H9 (cell line): Measurements from ENCODE around the gene GTF2A1. TPM values are rescaled to one million over a fixed set of nuclear protein-coding genes. Genes with fewer than 3 reads are reported as not detected.

Source experiments
- DNase-seq: peaks from one replicate; pipeline ENCODE4 v3.0.0-alpha.2; 2017
- H2AFZ ChIP-seq: one replicate; pipeline ENCODE4 v1.6.1; 2013; ENCODE audit warnings: mild to moderate bottlenecking, low read length, control low read depth, moderate library complexity
- H2AK5ac ChIP-seq: 2 replicates; pipeline ENCODE4 v1.6.1; 2013; ENCODE audit warnings: low read length, control low read depth, mixed read lengths; ENCODE audit not compliant: insufficient read length
- H2BK120ac ChIP-seq: one replicate; pipeline ENCODE4 v1.6.1; 2013; ENCODE audit warnings: low read depth, mild to moderate bottlenecking, low read length, control low read depth, inconsistent platforms; ENCODE audit not compliant: poor library complexity, severe bottlenecking
- H2BK12ac ChIP-seq: 2 replicates; pipeline ENCODE4 v1.6.1; 2013; ENCODE audit warnings: low read length, control low read depth, mixed read lengths, low read depth; ENCODE audit not compliant: insufficient read length
- H2BK15ac ChIP-seq: 2 replicates; pipeline ENCODE4 v1.6.1; 2013; ENCODE audit warnings: low read depth, low read length, control low read depth
- H2BK20ac ChIP-seq: one replicate; pipeline ENCODE4 v1.6.1; 2013; ENCODE audit warnings: low read depth, mild to moderate bottlenecking, low read length, control low read depth, inconsistent platforms; ENCODE audit not compliant: poor library complexity, severe bottlenecking
- H2BK5ac ChIP-seq: 2 replicates; pipeline ENCODE4 v1.6.1; 2013; ENCODE audit warnings: low read length, control low read depth, mixed read lengths; ENCODE audit not compliant: insufficient read length
- H3K14ac ChIP-seq: 2 replicates; pipeline ENCODE4 v1.6.1; 2013; ENCODE audit warnings: low read length, control low read depth; ENCODE audit not compliant: insufficient read depth
- H3K18ac ChIP-seq: 2 replicates; pipeline ENCODE4 v1.6.1; 2013; ENCODE audit warnings: low read depth, mild to moderate bottlenecking, mixed read lengths, low read length, control low read depth; ENCODE audit not compliant: insufficient read length
- H3K23ac ChIP-seq: 2 replicates; pipeline ENCODE4 v1.6.1; 2013; ENCODE audit warnings: low read length, control low read depth, mixed read lengths, low read depth; ENCODE audit not compliant: insufficient read length
- H3K23me2 ChIP-seq: 2 replicates; pipeline ENCODE4 v1.6.1; 2013; ENCODE audit warnings: low read depth, mild to moderate bottlenecking, mixed read lengths, low read length, control low read depth; ENCODE audit not compliant: insufficient read length, poor library complexity, severe bottlenecking
- H3K27ac ChIP-seq: 2 replicates; pipeline ENCODE4 v1.5.1; 2013; ENCODE audit warnings: low read length, control low read depth, mixed read lengths, low read depth; ENCODE audit not compliant: insufficient read length
- H3K27me3 ChIP-seq: 2 replicates; pipeline ENCODE4 v1.6.1; 2013; ENCODE audit warnings: low read length, control low read depth, inconsistent platforms; ENCODE audit not compliant: insufficient read depth
- H3K4ac ChIP-seq: 2 replicates; pipeline ENCODE4 v1.6.1; 2013; ENCODE audit warnings: low read depth, mild to moderate bottlenecking, control low read depth, inconsistent platforms, low read length, moderate library complexity
- H3K4me1 ChIP-seq: 2 replicates; pipeline ENCODE4 v1.6.1; 2013; ENCODE audit warnings: low read length, control low read depth, inconsistent platforms; ENCODE audit not compliant: insufficient read depth
- H3K4me2 ChIP-seq: 2 replicates; pipeline ENCODE4 v1.6.1; 2013; ENCODE audit warnings: low read length, control low read depth, mixed read lengths; ENCODE audit not compliant: insufficient read length, insufficient read depth
- H3K56ac ChIP-seq: 2 replicates; pipeline ENCODE4 v1.6.1; 2013; ENCODE audit warnings: low read depth, mild to moderate bottlenecking, mixed read lengths, low read length, control low read depth; ENCODE audit not compliant: insufficient read length
- H3K79me1 ChIP-seq: 2 replicates; pipeline ENCODE4 v1.6.1; 2013; ENCODE audit warnings: low read depth, mild to moderate bottlenecking, moderate library complexity, low read length, control low read depth, inconsistent platforms; ENCODE audit not compliant: insufficient read depth, poor library complexity, severe bottlenecking
- H3K79me2 ChIP-seq: 2 replicates; pipeline ENCODE4 v1.6.1; 2013; ENCODE audit warnings: low read length, control low read depth, inconsistent platforms; ENCODE audit not compliant: insufficient read depth
- H3K9ac ChIP-seq: 2 replicates; pipeline ENCODE4 v1.6.1; 2013; ENCODE audit warnings: low read length, control low read depth, mixed read lengths; ENCODE audit not compliant: insufficient read length; ENCODE audit errors: extremely low read depth
- H3K9me3 ChIP-seq: one replicate; pipeline ENCODE4 v1.6.1; 2013; ENCODE audit warnings: low read depth, low read length, inconsistent platforms; ENCODE audit not compliant: control insufficient read depth
- H3T11ph ChIP-seq: one replicate; pipeline ENCODE4 v1.6.1; 2013; ENCODE audit warnings: mild to moderate bottlenecking, low read length, control low read depth, inconsistent platforms
- H4K20me1 ChIP-seq: one replicate; pipeline ENCODE4 v1.6.1; 2013; ENCODE audit not compliant: control insufficient read depth, insufficient read length, insufficient read depth
- H4K5ac ChIP-seq: 2 replicates; pipeline ENCODE4 v1.6.1; 2013; ENCODE audit warnings: low read depth, mild to moderate bottlenecking, mixed read lengths, low read length, control low read depth; ENCODE audit not compliant: insufficient read length
- H4K8ac ChIP-seq: replicated peaks from 2 replicates; pipeline ENCODE4 v1.6.1; 2013; ENCODE audit warnings: low read length, control low read depth, mixed read lengths, low read depth; ENCODE audit not compliant: insufficient read length
- H4K91ac ChIP-seq: 2 replicates; pipeline ENCODE4 v1.6.1; 2013; ENCODE audit warnings: low read depth, mild to moderate bottlenecking, moderate library complexity, mixed read lengths, low read length, control low read depth; ENCODE audit not compliant: insufficient read length
- H3K27ac Mint-ChIP-seq, 3 experiments: 2 replicates in 2 of 3; 3 replicates in 1 of 3; pipeline ENCODE4 v1.8.0; 2020 to 2021; ENCODE audit warnings: mixed read lengths in 3 of 3, mild to moderate bottlenecking in 1 of 3, moderate library complexity in 1 of 3
- H3K27me3 Mint-ChIP-seq: 2 replicates; pipeline ENCODE4 v1.8.0; 2021; ENCODE audit warnings: low read depth, mild to moderate bottlenecking, moderate library complexity, mixed read lengths
- H3K36me3 Mint-ChIP-seq, 3 experiments: 2 replicates in 2 of 3; 3 replicates in 1 of 3; pipeline ENCODE4 v1.8.0; 2020 to 2021; ENCODE audit warnings: low read depth in 3 of 3, mixed read lengths in 3 of 3; ENCODE audit not compliant: insufficient read depth in 1 of 3
- H3K4me1 Mint-ChIP-seq, 2 experiments: 2 replicates each; pipeline ENCODE4 v1.8.0; 2020; ENCODE audit warnings: mixed read lengths in 2 of 2
- H3K4me3 Mint-ChIP-seq, 2 experiments: 2 replicates in 1 of 2; 3 replicates in 1 of 2; pipeline ENCODE4 v1.8.0; 2020 to 2021; ENCODE audit warnings: mild to moderate bottlenecking in 2 of 2, mixed read lengths in 2 of 2, moderate library complexity in 1 of 2
- H3K9me3 Mint-ChIP-seq, 2 experiments: 2 replicates in 1 of 2; 3 replicates in 1 of 2; pipeline ENCODE4 v1.8.0; 2020; ENCODE audit warnings: mild to moderate bottlenecking in 2 of 2, mixed read lengths in 2 of 2, moderate library complexity in 1 of 2
- CTCF ChIP-seq: fragments of 200-600 bp; sonication (generic); conservative IDR thresholded peaks from 3 replicates; pipeline ENCODE4 v1.8.0; 2021; ENCODE audit warnings: antibody characterized with exemption, mild to moderate bottlenecking
- WGBS: extraction: QIAGEN DNeasy Blood & Tissue Kit; methylation state at CpG from one replicate; pipeline ENCODE4 v1.1.7; 2013; ENCODE audit warnings: missing lambda C conversion rate, low lambda C conversion rate, mixed read lengths; ENCODE audit not compliant: insufficient read length; ENCODE audit errors: extremely low coverage; 5-methylcytosine and 5-hydroxymethylcytosine counted together
- total RNA-seq: library from RNA; stranded (reverse); gene quantifications from 2 replicates; pipeline ENCODE4 v1.2.1, GENCODE V29; 2021

GTF2A1 gene
- total RNA-seq, 1 experiment from 2014 or later: 43.0 TPM

- H3K9ac ChIP-seq: no peak overlapping the region
- H2BK20ac ChIP-seq: no peak overlapping the region
- Mint-ChIP-seq H3K36me3 (no peaks in the 10 kb centered on the region), H3K9me3 (no peaks in the 10 kb centered on the region), H3K4me1 (no peaks in the 10 kb centered on the region), H3K27me3 (no peaks in the 10 kb centered on the region; the same call in 1 of the 2 replicates), H3K4me3 (no peak overlapping the region), H3K27ac (no peak overlapping the region)
- H3K79me1 ChIP-seq: no peaks in the 10 kb centered on the region
- H4K8ac ChIP-seq: no peak overlapping the region
- H3K23ac ChIP-seq: no peak overlapping the region
- H2BK120ac ChIP-seq: no peak overlapping the region
- no peak overlapping the region for H4K91ac ChIP-seq
- H3K23me2 ChIP-seq: no peaks in the 10 kb centered on the region
- no peaks in the 10 kb centered on the region for H4K20me1 ChIP-seq
- H4K5ac ChIP-seq: no peak overlapping the region
- H2BK15ac ChIP-seq: no peak overlapping the region
- no peaks in the 10 kb centered on the region for H3K9me3 ChIP-seq
- H3T11ph ChIP-seq: no peak overlapping the region
- no peak for DNase-seq
- H3K56ac ChIP-seq: no peak overlapping the region
- no peak overlapping the region for H3K14ac ChIP-seq
- TF ChIP-seq CTCF: no peak
- no peak overlapping the region for H3K4me2 ChIP-seq
- H3K4me1 ChIP-seq: no peaks in the 10 kb centered on the region
- no peaks in the 10 kb centered on the region for H3K79me2 ChIP-seq
- H2BK5ac ChIP-seq: no peak overlapping the region
- H2AK5ac ChIP-seq: no peak overlapping the region
- H3K18ac ChIP-seq: no peak overlapping the region
- no peaks in the 10 kb centered on the region for H3K27me3 ChIP-seq
- H3K4ac ChIP-seq: no peak overlapping the region
- WGBS: no CpG with 5 or more reads among the region's 1 CpG
- H2AFZ ChIP-seq: no peak overlapping the region
- no peak overlapping the region for H3K27ac ChIP-seq
- no peak overlapping the region for H2BK12ac ChIP-seq
Observed at GRCh38 chr14:81153187-81153586, 67.6 kb downstream of the GTF2A1 start.
